Measurements from ENCODE around the gene COX6A1.

The COX6A1 gene

GRCh38 chr12:120467439-120467838, 29.5 kb downstream of the COX6A1 start:
- no peak for DNase-seq (ENCODE audit: extremely low read depth, insufficient read length)
- peaks cover 19% of the 10 kb centered on the region for H3K36me3 ChIP-seq (ENCODE audit: control insufficient read depth, insufficient read depth, low read length)
- no peaks in the 10 kb centered on the region for H3K27me3 ChIP-seq (replicated peaks; ENCODE audit: control insufficient read depth, insufficient read depth, low read length)
- H3K4me3 ChIP-seq (replicated peaks; ENCODE audit: low read depth, low read length), result no peak overlapping the region
- TF ChIP-seq, protein P1, sequence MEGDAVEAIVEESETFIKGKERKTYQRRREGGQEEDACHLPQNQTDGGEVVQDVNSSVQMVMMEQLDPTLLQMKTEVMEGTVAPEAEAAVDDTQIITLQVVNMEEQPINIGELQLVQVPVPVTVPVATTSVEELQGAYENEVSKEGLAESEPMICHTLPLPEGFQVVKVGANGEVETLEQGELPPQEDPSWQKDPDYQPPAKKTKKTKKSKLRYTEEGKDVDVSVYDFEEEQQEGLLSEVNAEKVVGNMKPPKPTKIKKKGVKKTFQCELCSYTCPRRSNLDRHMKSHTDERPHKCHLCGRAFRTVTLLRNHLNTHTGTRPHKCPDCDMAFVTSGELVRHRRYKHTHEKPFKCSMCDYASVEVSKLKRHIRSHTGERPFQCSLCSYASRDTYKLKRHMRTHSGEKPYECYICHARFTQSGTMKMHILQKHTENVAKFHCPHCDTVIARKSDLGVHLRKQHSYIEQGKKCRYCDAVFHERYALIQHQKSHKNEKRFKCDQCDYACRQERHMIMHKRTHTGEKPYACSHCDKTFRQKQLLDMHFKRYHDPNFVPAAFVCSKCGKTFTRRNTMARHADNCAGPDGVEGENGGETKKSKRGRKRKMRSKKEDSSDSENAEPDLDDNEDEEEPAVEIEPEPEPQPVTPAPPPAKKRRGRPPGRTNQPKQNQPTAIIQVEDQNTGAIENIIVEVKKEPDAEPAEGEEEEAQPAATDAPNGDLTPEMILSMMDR (IDR thresholded peaks at IDR 0.05; ENCODE audit: insufficient read depth, low read length, poor library complexity, severe bottlenecking), result no peak

GRCh38 chr12:120468325-120468820, 30.5 kb downstream of the COX6A1 start:
- TF ChIP-seq, protein P1 (IDR thresholded peaks at IDR 0.05; ENCODE audit: insufficient read depth, low read length, poor library complexity, severe bottlenecking), result no peak
- Histone ChIP-seq H3K36me3 (ENCODE audit: control insufficient read depth, insufficient read depth, low read length) (peaks cover 16% of the 10 kb centered on the region), H3K27me3 (replicated peaks; ENCODE audit: control insufficient read depth, insufficient read depth, low read length) (no peaks in the 10 kb centered on the region), H3K4me3 (replicated peaks; ENCODE audit: low read depth, low read length) (peak overlapping the region; percentile 82)
- peak; percentile 47 for DNase-seq (ENCODE audit: extremely low read depth, insufficient read length)

- Histone ChIP-seq H3K36me3 (ENCODE audit: control insufficient read depth, insufficient read depth, low read length) (peaks cover 13% of the 10 kb centered on the region), H3K27me3 (replicated peaks; ENCODE audit: control insufficient read depth, insufficient read depth, low read length) (no peaks in the 10 kb centered on the region), H3K4me3 (replicated peaks; ENCODE audit: low read depth, low read length) (peak overlapping the region; percentile 82)
- no peak for DNase-seq (ENCODE audit: extremely low read depth, insufficient read length)
- TF ChIP-seq, protein P1 (IDR thresholded peaks at IDR 0.05; ENCODE audit: insufficient read depth, low read length, poor library complexity, severe bottlenecking), result peak; percentile 34
These were observed 31.0 kb downstream of the COX6A1 start for GRCh38 chr12:120468821-120469449.

GRCh38 chr12:120469450-120470149, 31.7 kb downstream of the COX6A1 start, which contains the start of gene SRSF9:
Gene SRSF9, minus strand, starts transcription at chr12:120469748. Its CDS starts 139 bp downstream, at chr12:120469609.
- TF ChIP-seq, protein P1 (IDR thresholded peaks at IDR 0.05; ENCODE audit: insufficient read depth, low read length, poor library complexity, severe bottlenecking), result peak; percentile 94
- Histone ChIP-seq H3K4me3 (replicated peaks; ENCODE audit: low read depth, low read length) (peak within 1 kb of the TSS; percentile 82), H3K27me3 (replicated peaks; ENCODE audit: control insufficient read depth, insufficient read depth, low read length) (no peaks in the 10 kb centered on the region), H3K36me3 (ENCODE audit: control insufficient read depth, insufficient read depth, low read length) (peaks cover 11% of the 10 kb centered on the region)
- peak; percentile 99 for DNase-seq (ENCODE audit: extremely low read depth, insufficient read length)

GRCh38 chr12:120470150-120470784, 32.4 kb downstream of the COX6A1 start:
- Histone ChIP-seq H3K36me3 (ENCODE audit: control insufficient read depth, insufficient read depth, low read length) (peaks cover 9% of the 10 kb centered on the region), H3K27me3 (replicated peaks; ENCODE audit: control insufficient read depth, insufficient read depth, low read length) (no peaks in the 10 kb centered on the region), H3K4me3 (replicated peaks; ENCODE audit: low read depth, low read length) (peak overlapping the region; percentile 71)
- TF ChIP-seq, protein P1 (IDR thresholded peaks at IDR 0.05; ENCODE audit: insufficient read depth, low read length, poor library complexity, severe bottlenecking), result no peak
- no peak for DNase-seq (ENCODE audit: extremely low read depth, insufficient read length)
